Cardiac muscle cell (in vitro differentiated cells and primary cell): ENCODE results near the gene PRKG1. TPM values are rescaled to one million over a fixed set of nuclear protein-coding genes. Genes with fewer than 3 reads are reported as not detected.

Experiments used
- DNase-seq, 2 donors: peaks; one replicate each; pipeline versions ENCODE4 v3.0.0 to v3.0.0-alpha.2; 2010 to 2017; ENCODE audit warnings: low read depth in 1 of 2, low spot score in 1 of 2
- H3K27ac ChIP-seq: fragments of 200-600 bp; sonication (generic); 2 replicates; pipeline ENCODE4 v1.5.1; 2016
- H3K27me3 ChIP-seq: fragments of 200-600 bp; sonication (generic); 2 replicates; pipeline ENCODE4 v1.6.0; 2016; ENCODE audit warnings: control low read depth
- H3K36me3 ChIP-seq: fragments of 200-600 bp; sonication (generic); 2 replicates; pipeline ENCODE4 v1.5.1; 2016; ENCODE audit warnings: control low read depth
- H3K4me1 ChIP-seq: fragments of 200-600 bp; sonication (generic); 2 replicates; pipeline ENCODE4 v1.8.1; 2017; ENCODE audit warnings: low read depth, mild to moderate bottlenecking, mixed run types
- H3K4me3 ChIP-seq: fragments of 200-600 bp; sonication (generic); 2 replicates; pipeline ENCODE4 v1.5.1; 2016; ENCODE audit warnings: mild to moderate bottlenecking
- H3K9me3 ChIP-seq: fragments of 200-600 bp; sonication (generic); 2 replicates; pipeline ENCODE4 v1.5.1; 2017; ENCODE audit warnings: low read depth, mild to moderate bottlenecking, control low read depth
- CTCF ChIP-seq: IDR thresholded peaks from 2 replicates; pipeline ENCODE4 v1.5.1; 2012; ENCODE audit warnings: low read depth, mild to moderate bottlenecking, low read length
- polyA plus RNA-seq: library from polyadenylated mRNA; unstranded; fragments of >200 nt; fragmentation: Nextera tagmentation; extraction: Ambion mirVana; gene quantifications from 2 replicates; pipeline ENCODE4 v1.2.1, GENCODE V29; 2016
- total RNA-seq: library from RNA; depleted of rRNA; stranded (reverse); fragments of >200 nt; gene quantifications from 2 replicates; pipeline ENCODE4 v1.2.3, GENCODE V29; 2016

Gene PRKG1
- total and polyA plus RNA-seq, 2 experiments from 2014 or later, result 2.9 to 13.3 TPM

- Histone ChIP-seq H3K4me1 (no peaks in the 10 kb centered on the region), H3K36me3 (no peaks in the 10 kb centered on the region), H3K9me3 (no peaks in the 10 kb centered on the region), H3K27me3 (no peaks in the 10 kb centered on the region), H3K27ac (no peak overlapping the region), H3K4me3 (no peak overlapping the region)
- TF ChIP-seq CTCF, result no peak
- no peak for DNase-seq
Observed at GRCh38 chr10:51471271-51471670, 397.0 kb downstream of the PRKG1 start.

GRCh38 chr10:51472154-51472553 lies 397.9 kb downstream of the PRKG1 start:
- no peaks in the 10 kb centered on the region for H3K4me1 ChIP-seq
- no peaks in the 10 kb centered on the region for H3K9me3 ChIP-seq
- no peak overlapping the region for H3K27ac ChIP-seq
- H3K27me3 ChIP-seq, result no peaks in the 10 kb centered on the region
- TF ChIP-seq CTCF, result no peak
- H3K4me3 ChIP-seq, result no peak overlapping the region
- H3K36me3 ChIP-seq, result no peaks in the 10 kb centered on the region
- DNase-seq, result no peak

GRCh38 chr10:51479711-51480110 lies 405.4 kb downstream of the PRKG1 start:
- H3K4me1 ChIP-seq, result no peaks in the 10 kb centered on the region
- H3K27me3 ChIP-seq, result no peaks in the 10 kb centered on the region
- DNase-seq, result no peak
- no peaks in the 10 kb centered on the region for H3K36me3 ChIP-seq
- no peak for TF ChIP-seq CTCF
- H3K4me3 ChIP-seq, result no peak overlapping the region
- no peak overlapping the region for H3K27ac ChIP-seq
- no peaks in the 10 kb centered on the region for H3K9me3 ChIP-seq

GRCh38 chr10:51485668-51486067 lies 411.4 kb downstream of the PRKG1 start:
- H3K36me3 ChIP-seq, result no peaks in the 10 kb centered on the region
- TF ChIP-seq CTCF, result no peak
- no peak overlapping the region for H3K4me3 ChIP-seq
- DNase-seq, result no peak
- no peaks in the 10 kb centered on the region for H3K4me1 ChIP-seq
- no peaks in the 10 kb centered on the region for H3K27me3 ChIP-seq
- H3K27ac ChIP-seq, result no peak overlapping the region
- H3K9me3 ChIP-seq, result no peaks in the 10 kb centered on the region

- DNase-seq, result no peak
- no peak for TF ChIP-seq CTCF
- H3K9me3 ChIP-seq, result no peaks in the 10 kb centered on the region
- no peaks in the 10 kb centered on the region for H3K36me3 ChIP-seq
- no peaks in the 10 kb centered on the region for H3K27me3 ChIP-seq
- H3K27ac ChIP-seq, result no peak overlapping the region
- no peaks in the 10 kb centered on the region for H3K4me1 ChIP-seq
- no peak overlapping the region for H3K4me3 ChIP-seq
Observed at GRCh38 chr10:51487576-51487975, 413.3 kb downstream of the PRKG1 start.
